Measurements from ENCODE around the gene FSD2.

FSD2 gene

GRCh38 chr15:82789491-82789890 is 16.4 kb downstream of the FSD2 start:
- TF ChIP-seq GATA2 (IDR thresholded peaks at IDR 0.05; ENCODE audit: low read depth, low read length) (no peak), GATA3 (IDR thresholded peaks at IDR 0.05; ENCODE audit: low read depth, low read length) (no peak)

GRCh38 chr15:82788496-82788895 is 17.4 kb downstream of the FSD2 start:
- TF ChIP-seq GATA2 (IDR thresholded peaks at IDR 0.05; ENCODE audit: low read depth, low read length) (no peak), GATA3 (IDR thresholded peaks at IDR 0.05; ENCODE audit: low read depth, low read length) (no peak)

DNA sequence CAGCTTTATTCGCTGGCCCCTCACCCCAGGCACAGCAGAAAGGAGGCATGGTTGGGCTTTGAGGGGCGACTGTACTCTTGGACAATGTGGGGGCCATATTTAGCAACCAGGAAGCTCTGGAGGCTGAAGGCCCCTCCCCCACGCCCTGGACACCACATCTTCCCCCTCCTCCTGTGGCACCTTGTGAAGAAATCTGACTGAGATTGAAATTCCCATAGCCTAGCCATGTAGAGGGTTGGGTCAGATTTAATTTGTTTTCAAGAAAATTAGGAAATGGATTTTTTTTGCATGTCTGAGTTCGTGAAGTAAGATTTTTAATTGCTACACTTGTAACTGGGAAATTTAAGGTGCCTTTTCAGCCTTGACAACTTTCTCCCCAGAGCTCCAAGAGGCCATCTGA is 24.5 kb downstream of the FSD2 start:
- no peak for TF ChIP-seq GATA2 (IDR thresholded peaks at IDR 0.05; ENCODE audit: low read depth, low read length)
- TF ChIP-seq GATA3 (IDR thresholded peaks at IDR 0.05; ENCODE audit: low read depth, low read length) = no peak

GRCh38 chr15:82778755-82779154 is 27.1 kb downstream of the FSD2 start:
- no peak for TF ChIP-seq GATA3 (IDR thresholded peaks at IDR 0.05; ENCODE audit: low read depth, low read length)

GRCh38 chr15:82774496-82774895 is 31.4 kb downstream of the FSD2 start:
- TF ChIP-seq GATA2 (IDR thresholded peaks at IDR 0.05; ENCODE audit: low read depth, low read length) (no peak), GATA3 (IDR thresholded peaks at IDR 0.05; ENCODE audit: low read depth, low read length) (no peak)

DNA sequence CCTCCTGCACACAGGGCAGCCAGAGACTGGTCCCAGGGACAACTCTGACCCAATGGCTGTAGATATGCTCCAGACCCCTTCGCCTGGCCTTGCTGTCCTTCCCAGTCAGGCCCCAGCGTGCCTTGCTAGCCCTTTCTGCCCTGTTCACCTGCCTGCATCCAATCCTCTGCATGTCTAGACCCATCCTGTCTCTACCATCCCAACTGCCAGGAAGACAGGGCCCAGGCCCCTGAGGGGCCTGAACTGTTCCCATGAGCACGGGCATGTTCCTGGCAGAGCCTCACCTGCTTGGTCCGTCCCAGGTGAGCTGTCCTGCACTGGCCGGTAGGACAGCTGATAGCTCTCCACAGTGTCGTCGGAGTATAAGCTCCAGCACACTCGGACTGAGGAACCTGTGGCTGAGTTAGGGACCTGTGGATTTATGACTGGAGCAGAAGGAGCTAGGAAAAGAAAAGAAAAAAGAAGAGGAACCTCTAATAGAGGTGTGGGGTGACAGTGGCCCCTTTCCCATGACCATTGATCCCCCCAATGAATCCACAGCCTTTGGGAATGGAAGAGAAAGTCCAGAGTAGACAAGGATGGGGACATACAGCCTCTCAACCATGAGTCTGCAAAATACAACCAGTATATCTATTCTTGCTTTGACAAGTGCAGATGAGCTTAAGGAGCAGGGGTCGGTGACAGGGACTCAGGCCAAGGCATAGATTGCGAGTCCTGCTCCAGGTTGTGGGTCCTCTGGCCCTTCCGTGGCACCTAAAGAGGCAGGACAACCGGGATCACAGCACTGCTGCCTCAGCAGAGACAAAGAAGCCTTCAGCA is 33.9 kb downstream of the FSD2 start:
- TF ChIP-seq GATA2 (IDR thresholded peaks at IDR 0.05; ENCODE audit: low read depth, low read length) = no peak
- no peak for TF ChIP-seq GATA3 (IDR thresholded peaks at IDR 0.05; ENCODE audit: low read depth, low read length)

- TF ChIP-seq GATA2 (IDR thresholded peaks at IDR 0.05; ENCODE audit: low read depth, low read length) (no peak), GATA3 (IDR thresholded peaks at IDR 0.05; ENCODE audit: low read depth, low read length) (no peak)
Observed at GRCh38 chr15:82768414-82769054, 37.3 kb downstream of the FSD2 start.

DNA sequence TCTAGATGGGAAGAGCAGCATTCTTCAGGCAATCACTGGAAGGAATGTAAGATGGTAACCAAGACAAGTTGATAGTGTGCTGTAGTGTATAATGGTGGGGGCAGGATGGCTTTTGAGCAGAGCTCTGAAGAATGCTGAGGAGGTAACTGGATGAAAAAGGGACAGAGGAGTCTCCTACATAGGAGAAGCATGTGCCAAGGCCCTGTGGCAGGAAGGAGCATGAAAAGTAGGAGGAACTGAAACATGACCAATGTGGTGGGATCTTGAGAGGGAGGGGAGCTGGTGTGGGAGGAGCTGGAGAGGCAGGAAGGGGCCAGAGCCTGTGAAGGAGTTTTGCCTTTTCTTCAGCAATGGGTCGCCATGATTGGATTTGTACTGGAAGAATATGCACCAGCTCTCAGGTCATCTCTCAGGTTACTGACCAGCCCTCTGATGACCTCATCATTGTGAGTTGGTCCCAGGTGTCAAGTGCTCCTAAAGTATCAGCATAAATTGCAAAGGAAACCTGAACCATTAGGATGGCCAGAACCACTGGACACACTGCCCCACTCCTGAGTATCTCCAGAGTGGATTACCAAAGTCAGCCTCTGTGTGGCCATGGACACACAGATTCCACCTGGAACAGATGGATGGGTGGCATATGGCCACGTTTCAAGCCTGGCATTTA is 38.6 kb downstream of the FSD2 start:
- TF ChIP-seq GATA2 (IDR thresholded peaks at IDR 0.05; ENCODE audit: low read depth, low read length) (no peak), GATA3 (IDR thresholded peaks at IDR 0.05; ENCODE audit: low read depth, low read length) (no peak)

DNA sequence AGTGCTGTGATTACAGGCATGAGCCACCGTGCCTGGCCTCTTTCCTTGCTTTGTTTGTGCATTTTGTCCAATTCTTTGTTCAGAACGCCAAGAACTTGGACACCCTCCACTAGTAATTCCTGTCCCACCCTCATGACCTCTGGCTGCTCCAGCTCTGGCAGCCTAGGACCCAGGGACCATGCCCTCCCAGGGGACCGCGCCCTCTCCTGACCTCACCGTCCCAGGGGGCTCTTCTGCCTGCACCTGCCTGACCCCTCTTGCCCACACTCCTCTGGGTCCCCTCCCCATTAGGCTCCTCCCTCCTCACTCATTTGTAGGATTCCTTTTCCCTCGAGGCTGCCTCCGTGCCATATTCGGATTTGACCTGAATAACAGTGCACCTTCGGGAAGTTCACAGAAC is 41.1 kb downstream of the FSD2 start:
- TF ChIP-seq GATA3 (IDR thresholded peaks at IDR 0.05; ENCODE audit: low read depth, low read length) (no peak), GATA2 (IDR thresholded peaks at IDR 0.05; ENCODE audit: low read depth, low read length) (no peak)

GRCh38 chr15:82764117-82764490 is 41.8 kb downstream of the FSD2 start:
- TF ChIP-seq GATA2 (IDR thresholded peaks at IDR 0.05; ENCODE audit: low read depth, low read length) = no peak
- no peak for TF ChIP-seq GATA3 (IDR thresholded peaks at IDR 0.05; ENCODE audit: low read depth, low read length)

GRCh38 chr15:82763361-82764116 is 42.3 kb downstream of the FSD2 start:
- TF ChIP-seq GATA2 (IDR thresholded peaks at IDR 0.05; ENCODE audit: low read depth, low read length) (no peak), GATA3 (IDR thresholded peaks at IDR 0.05; ENCODE audit: low read depth, low read length) (no peak)

DNA sequence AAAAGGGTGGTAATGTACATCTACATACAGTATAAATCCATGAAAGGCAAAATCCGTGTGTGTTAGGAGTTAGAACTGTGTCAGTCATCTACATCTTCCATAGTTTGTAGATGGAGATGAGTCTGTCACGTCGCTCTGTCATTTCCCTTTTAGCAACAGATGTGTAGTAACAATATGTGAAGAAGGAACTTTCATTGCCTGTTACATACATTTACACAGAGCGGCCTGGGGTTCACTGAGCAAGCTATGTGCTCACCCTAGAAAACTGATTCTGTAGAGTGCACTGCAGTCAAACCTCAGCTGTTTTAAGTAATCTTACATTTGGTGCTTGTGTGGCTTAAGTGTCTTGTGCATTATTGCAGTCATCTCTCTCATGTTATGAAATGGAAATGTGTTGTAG is 54.6 kb downstream of the FSD2 start:
- TF ChIP-seq GATA2 (IDR thresholded peaks at IDR 0.05; ENCODE audit: low read depth, low read length) (no peak), GATA3 (IDR thresholded peaks at IDR 0.05; ENCODE audit: low read depth, low read length) (no peak)

- TF ChIP-seq GATA2 (IDR thresholded peaks at IDR 0.05; ENCODE audit: low read depth, low read length) (peak; percentile 30; the same call in 1 of the 2 replicates), GATA3 (IDR thresholded peaks at IDR 0.05; ENCODE audit: low read depth, low read length) (no peak)
Observed at GRCh38 chr15:82750831-82751180, 55.1 kb downstream of the FSD2 start.

All from SH-SY5Y (cell line).